DOHH2 (cell line): ENCODE data around the gene CADPS2.

ENCODE experiments used
- H3F3A ChIP-seq: fragments of 200-600 bp; sonication (generic), shearing (Covaris generic); 2 replicates; pipeline ENCODE4 v1.6.0; 2016; ENCODE audit warnings: antibody characterized with exemption, mild to moderate bottlenecking; ENCODE audit not compliant: control insufficient read depth, insufficient read depth
- H3K27ac ChIP-seq: fragments of 200-600 bp; sonication (generic); 2 replicates; pipeline ENCODE4 v1.5.1; 2014; ENCODE audit warnings: low read depth, mild to moderate bottlenecking, low read length, moderate library complexity
- H3K27me3 ChIP-seq: fragments of 200-600 bp; sonication (generic); 2 replicates; pipeline ENCODE4 v1.6.1; 2014; ENCODE audit warnings: mild to moderate bottlenecking, low read length, mixed read lengths; ENCODE audit not compliant: control insufficient read depth
- H3K36me3 ChIP-seq: fragments of 200-600 bp; sonication (generic); 2 replicates; pipeline ENCODE4 v1.6.1; 2014; ENCODE audit warnings: mild to moderate bottlenecking, low read length, moderate library complexity, mixed read lengths; ENCODE audit not compliant: control insufficient read depth
- H3K4me1 ChIP-seq: fragments of 200-600 bp; sonication (generic); 2 replicates; pipeline ENCODE4 v1.6.1; 2014; ENCODE audit warnings: mild to moderate bottlenecking, low read length, mixed read lengths; ENCODE audit not compliant: control insufficient read depth
- H3K4me2 ChIP-seq: fragments of 200-600 bp; sonication (generic); 2 replicates; pipeline ENCODE4 v1.6.0; 2014; ENCODE audit warnings: mild to moderate bottlenecking, low read length, moderate library complexity
- H3K4me3 ChIP-seq: fragments of 200-600 bp; sonication (generic); 2 replicates; pipeline ENCODE4 v1.5.1; 2014; ENCODE audit warnings: mild to moderate bottlenecking, low read length, mixed read lengths
- H3K79me2 ChIP-seq: fragments of 200-600 bp; sonication (generic); 2 replicates; pipeline ENCODE4 v1.6.1; 2014; ENCODE audit warnings: mild to moderate bottlenecking, low read length, mixed read lengths; ENCODE audit not compliant: control insufficient read depth
- H3K9me2 ChIP-seq: fragments of 200-600 bp; sonication (generic); replicated peaks from 2 replicates; pipeline ENCODE4 v1.6.1; 2014; ENCODE audit warnings: mild to moderate bottlenecking, low read length, mixed read lengths; ENCODE audit not compliant: control insufficient read depth
- H3K9me3 ChIP-seq: fragments of 200-600 bp; sonication (generic); 2 replicates; pipeline ENCODE4 v1.6.1; 2014; ENCODE audit warnings: antibody characterized with exemption, low read length, mixed read lengths; ENCODE audit not compliant: control insufficient read depth, insufficient read depth
- H4K20me1 ChIP-seq: fragments of 200-600 bp; sonication (generic); 2 replicates; pipeline ENCODE4 v1.6.0; 2014; ENCODE audit warnings: low read depth, mild to moderate bottlenecking, antibody characterized with exemption, low read length, moderate library complexity; ENCODE audit not compliant: control insufficient read depth, insufficient read depth
- EZH2phosphoT487 ChIP-seq: fragments of 200-600 bp; sonication (generic); IDR thresholded peaks from 2 replicates; pipeline ENCODE4 v1.6.1; 2017; ENCODE audit warnings: borderline replicate concordance, mild to moderate bottlenecking, antibody characterized with exemption, low read length, moderate library complexity, mixed read lengths
- TF ChIP-seq, protein P1 (sequence below): fragments of 200-600 bp; sonication (generic); IDR thresholded peaks from one replicate; pipeline ENCODE4 v1.5.1; 2014; ENCODE audit warnings: antibody characterized with exemption, mild to moderate bottlenecking, low read depth, low read length; ENCODE audit not compliant: poor library complexity, severe bottlenecking

The CADPS2 gene

DNA sequence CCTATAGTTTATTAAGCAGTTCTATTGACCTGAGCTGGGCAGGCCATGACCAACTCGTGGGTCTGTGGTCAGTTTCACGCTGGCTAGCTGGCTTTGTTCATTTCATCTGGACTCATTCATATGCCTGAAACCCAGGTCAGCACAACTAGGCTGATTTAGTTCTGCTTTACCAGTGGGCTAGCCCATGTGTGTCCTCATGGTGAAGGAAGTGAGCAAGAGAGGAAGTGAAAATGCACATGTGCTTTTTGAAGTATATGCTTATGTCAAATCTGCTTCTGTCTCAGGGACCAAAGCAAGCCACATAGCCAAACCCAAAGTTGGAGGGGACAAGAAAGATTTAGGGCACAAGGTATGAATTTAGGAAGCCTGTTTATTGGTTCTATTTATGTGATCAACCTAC, 341.8 kb downstream of the CADPS2 start:
- H3K27ac ChIP-seq, result no peak overlapping the region
- TF ChIP-seq, protein P1, sequence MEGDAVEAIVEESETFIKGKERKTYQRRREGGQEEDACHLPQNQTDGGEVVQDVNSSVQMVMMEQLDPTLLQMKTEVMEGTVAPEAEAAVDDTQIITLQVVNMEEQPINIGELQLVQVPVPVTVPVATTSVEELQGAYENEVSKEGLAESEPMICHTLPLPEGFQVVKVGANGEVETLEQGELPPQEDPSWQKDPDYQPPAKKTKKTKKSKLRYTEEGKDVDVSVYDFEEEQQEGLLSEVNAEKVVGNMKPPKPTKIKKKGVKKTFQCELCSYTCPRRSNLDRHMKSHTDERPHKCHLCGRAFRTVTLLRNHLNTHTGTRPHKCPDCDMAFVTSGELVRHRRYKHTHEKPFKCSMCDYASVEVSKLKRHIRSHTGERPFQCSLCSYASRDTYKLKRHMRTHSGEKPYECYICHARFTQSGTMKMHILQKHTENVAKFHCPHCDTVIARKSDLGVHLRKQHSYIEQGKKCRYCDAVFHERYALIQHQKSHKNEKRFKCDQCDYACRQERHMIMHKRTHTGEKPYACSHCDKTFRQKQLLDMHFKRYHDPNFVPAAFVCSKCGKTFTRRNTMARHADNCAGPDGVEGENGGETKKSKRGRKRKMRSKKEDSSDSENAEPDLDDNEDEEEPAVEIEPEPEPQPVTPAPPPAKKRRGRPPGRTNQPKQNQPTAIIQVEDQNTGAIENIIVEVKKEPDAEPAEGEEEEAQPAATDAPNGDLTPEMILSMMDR, result no peak
- no peak for TF ChIP-seq EZH2phosphoT487

DNA sequence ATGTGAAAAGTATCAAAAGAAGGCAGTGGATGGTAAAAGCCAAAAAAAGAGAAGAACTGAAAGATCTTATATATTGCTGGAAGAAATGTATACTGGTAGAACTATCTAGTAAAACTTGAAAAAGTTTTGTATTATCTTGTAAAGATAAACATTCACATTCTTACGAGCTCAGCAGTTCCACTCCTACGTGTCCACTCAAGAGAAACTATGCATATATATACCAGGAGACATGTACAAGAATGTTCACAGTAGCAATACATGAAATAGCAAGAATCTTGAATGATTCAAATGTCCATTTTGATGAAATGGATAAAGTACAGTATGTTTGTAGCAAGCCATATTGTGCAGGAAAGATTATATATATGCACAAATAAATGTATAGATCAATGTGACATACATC, 342.4 kb downstream of the CADPS2 start:
- no peaks in the 10 kb centered on the region for H3F3A ChIP-seq
- no peaks in the 10 kb centered on the region for H3K27me3 ChIP-seq
- no peaks in the 10 kb centered on the region for H4K20me1 ChIP-seq
- no peak overlapping the region for H3K27ac ChIP-seq
- TF ChIP-seq, protein P1, result no peak
- no peak for TF ChIP-seq EZH2phosphoT487
- H3K4me3 ChIP-seq, result no peak overlapping the region
- no peaks in the 10 kb centered on the region for H3K79me2 ChIP-seq
- no peaks in the 10 kb centered on the region for H3K36me3 ChIP-seq
- no peaks in the 10 kb centered on the region for H3K9me3 ChIP-seq
- H3K9me2 ChIP-seq, result no peaks in the 10 kb centered on the region
- H3K4me1 ChIP-seq, result no peaks in the 10 kb centered on the region
- H3K4me2 ChIP-seq, result no peak overlapping the region

More for the DNA sequence above, 341.8 kb downstream of the CADPS2 start:
- no peaks in the 10 kb centered on the region for H3K36me3 ChIP-seq
- H3K79me2 ChIP-seq, result no peaks in the 10 kb centered on the region
- no peaks in the 10 kb centered on the region for H3F3A ChIP-seq
- H3K4me3 ChIP-seq, result no peak overlapping the region
- no peak overlapping the region for H3K4me2 ChIP-seq
- H3K4me1 ChIP-seq, result no peaks in the 10 kb centered on the region
- no peaks in the 10 kb centered on the region for H3K9me3 ChIP-seq
- no peaks in the 10 kb centered on the region for H3K27me3 ChIP-seq
- H4K20me1 ChIP-seq, result no peaks in the 10 kb centered on the region
- H3K9me2 ChIP-seq, result no peaks in the 10 kb centered on the region

DNA sequence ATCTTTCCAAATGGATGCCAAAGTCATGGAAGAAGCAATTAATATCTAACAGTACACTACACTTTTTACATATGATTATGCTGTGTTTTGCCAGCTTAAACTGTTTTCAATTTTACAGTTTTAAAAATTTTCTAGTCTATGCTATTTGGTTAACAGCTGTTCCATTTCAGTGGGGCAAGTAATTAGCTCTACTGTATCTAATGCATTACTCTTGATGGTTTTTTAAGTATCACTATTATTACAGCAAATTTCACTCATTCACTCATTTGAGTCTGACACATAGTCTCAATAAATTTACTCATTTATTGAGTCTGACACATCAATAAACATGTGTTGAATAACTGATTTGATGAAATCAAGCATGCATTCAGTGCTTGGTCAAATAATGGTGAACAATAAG, 343.1 kb downstream of the CADPS2 start:
- no peaks in the 10 kb centered on the region for H3K9me2 ChIP-seq
- no peaks in the 10 kb centered on the region for H3F3A ChIP-seq
- no peak overlapping the region for H3K4me3 ChIP-seq
- TF ChIP-seq, protein P1, result no peak
- no peak for TF ChIP-seq EZH2phosphoT487
- H3K27me3 ChIP-seq, result no peaks in the 10 kb centered on the region
- no peaks in the 10 kb centered on the region for H3K4me1 ChIP-seq
- H3K4me2 ChIP-seq, result no peak overlapping the region
- H3K36me3 ChIP-seq, result no peaks in the 10 kb centered on the region
- H4K20me1 ChIP-seq, result no peaks in the 10 kb centered on the region
- no peaks in the 10 kb centered on the region for H3K79me2 ChIP-seq
- no peaks in the 10 kb centered on the region for H3K9me3 ChIP-seq
- no peak overlapping the region for H3K27ac ChIP-seq

DNA sequence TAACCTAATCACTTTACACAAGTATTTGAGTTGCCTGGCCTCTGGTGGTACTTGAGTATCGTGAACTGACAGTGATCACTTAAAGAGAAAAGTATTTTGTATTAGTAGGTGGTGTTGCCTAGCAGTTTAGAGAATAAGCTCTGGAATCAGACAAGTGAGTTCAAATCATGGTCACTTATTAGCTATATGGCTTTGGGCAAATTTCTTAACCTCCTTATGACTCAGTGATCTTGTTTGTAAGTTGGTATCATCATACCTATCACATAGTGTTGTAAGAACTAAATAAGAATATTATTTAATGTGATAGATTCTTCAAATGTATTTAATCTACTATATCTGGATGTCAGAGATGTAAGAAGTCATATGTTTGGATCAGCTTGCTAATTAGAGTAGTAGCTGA, 351.2 kb downstream of the CADPS2 start:
- no peak overlapping the region for H3K4me2 ChIP-seq
- H3K27me3 ChIP-seq, result peaks cover 2% of the 10 kb centered on the region; the same call in 1 of the 2 replicates
- no peaks in the 10 kb centered on the region for H3K36me3 ChIP-seq
- H3K9me3 ChIP-seq, result no peaks in the 10 kb centered on the region
- no peaks in the 10 kb centered on the region for H3K79me2 ChIP-seq
- no peaks in the 10 kb centered on the region for H4K20me1 ChIP-seq
- TF ChIP-seq EZH2phosphoT487, result no peak
- TF ChIP-seq, protein P1, result no peak
- H3K4me3 ChIP-seq, result no peak overlapping the region
- H3K27ac ChIP-seq, result no peak overlapping the region
- no peaks in the 10 kb centered on the region for H3K9me2 ChIP-seq
- 0 out of 2 replicates have a peak, but pooled peaks cover 2% of the 10 kb centered on the region for H3F3A ChIP-seq
- H3K4me1 ChIP-seq, result no peaks in the 10 kb centered on the region
